GM23248 (cell line): ENCODE measurements around the gene PRKCA. TPM values are rescaled to one million over a fixed set of nuclear protein-coding genes. Genes with fewer than 3 reads are reported as not detected.

Source experiments
- DNase-seq: peaks from one replicate; pipeline ENCODE4 v3.0.0-alpha.2; 2015
- H2AFZ ChIP-seq: fragments of 200-600 bp; sonication (generic); 2 replicates; pipeline ENCODE4 v1.6.1; 2016; ENCODE audit warnings: antibody characterized with exemption
- H3F3A ChIP-seq: fragments of 200-600 bp; sonication (generic); 2 replicates; pipeline ENCODE4 v1.6.1; 2016; ENCODE audit warnings: mild to moderate bottlenecking, antibody characterized with exemption, mixed run types; ENCODE audit not compliant: insufficient read depth
- H3K27ac ChIP-seq: fragments of 200-600 bp; sonication (generic); 2 replicates; pipeline ENCODE4 v1.5.1; 2016; ENCODE audit warnings: mild to moderate bottlenecking
- H3K27me3 ChIP-seq: fragments of 200-600 bp; sonication (generic); replicated peaks from 2 replicates; pipeline ENCODE4 v1.6.1; 2016; ENCODE audit warnings: mild to moderate bottlenecking; ENCODE audit not compliant: insufficient read depth
- H3K36me3 ChIP-seq: fragments of 200-600 bp; sonication (generic); 2 replicates; pipeline ENCODE4 v1.6.1; 2016; ENCODE audit warnings: low read depth, mild to moderate bottlenecking
- H3K4me1 ChIP-seq: fragments of 200-600 bp; sonication (generic); 2 replicates; pipeline ENCODE4 v1.6.1; 2016; ENCODE audit warnings: mild to moderate bottlenecking; ENCODE audit not compliant: insufficient read depth
- H3K4me2 ChIP-seq: fragments of 200-600 bp; sonication (generic); one replicate; pipeline ENCODE4 v1.6.1; 2016; ENCODE audit warnings: mild to moderate bottlenecking; ENCODE audit not compliant: unreplicated experiment
- H3K4me3 ChIP-seq: fragments of 200-600 bp; sonication (generic); 2 replicates; pipeline ENCODE4 v1.5.1; 2016; ENCODE audit warnings: mild to moderate bottlenecking
- H3K79me2 ChIP-seq: fragments of 200-600 bp; sonication (generic); 2 replicates; pipeline ENCODE4 v1.6.1; 2016; ENCODE audit warnings: mild to moderate bottlenecking; ENCODE audit not compliant: insufficient read depth
- H3K9ac ChIP-seq: fragments of 200-600 bp; sonication (generic); 2 replicates; pipeline ENCODE4 v1.6.1; 2016; ENCODE audit warnings: mild to moderate bottlenecking
- H3K9me2 ChIP-seq: fragments of 200-600 bp; sonication (generic); 2 replicates; pipeline ENCODE4 v1.6.1; 2016; ENCODE audit warnings: mixed run types, mild to moderate bottlenecking, moderate library complexity; ENCODE audit not compliant: insufficient read depth
- H3K9me3 ChIP-seq: fragments of 200-600 bp; sonication (generic); one replicate; pipeline ENCODE4 v1.6.1; 2017; ENCODE audit warnings: low read depth
- H4K20me1 ChIP-seq: fragments of 200-600 bp; sonication (generic); 2 replicates; pipeline ENCODE4 v1.6.0; 2016; ENCODE audit not compliant: insufficient read depth
- EZH2 ChIP-seq: fragments of 200-600 bp; sonication (generic); IDR thresholded peaks from 2 replicates; pipeline ENCODE4 v1.6.1; 2018; ENCODE audit warnings: antibody characterized with exemption, mild to moderate bottlenecking; ENCODE audit not compliant: insufficient read depth, poor library complexity, severe bottlenecking
- EZH2phosphoT487 ChIP-seq: fragments of 200-600 bp; sonication (generic); IDR thresholded peaks from 2 replicates; pipeline ENCODE4 v1.6.1; 2018; ENCODE audit warnings: antibody characterized with exemption, moderate library complexity, mild to moderate bottlenecking, low read depth; ENCODE audit not compliant: insufficient read depth
- WGBS, 2 experiments: methylation state at CpG; one replicate each; pipeline ENCODE4 v1.1.6; 2015 to 2017; ENCODE audit warnings: low lambda C conversion rate in 2 of 2, low coverage in 1 of 2; ENCODE audit errors: missing lambda C conversion rate in 2 of 2; 5-methylcytosine and 5-hydroxymethylcytosine counted together
- in situ Hi-C: fragments of 300-500 bp; cut with MboI; formaldehyde crosslinking; loops from 2 replicates; pipeline ENCODE4 v1.15.0; 2020
- polyA plus RNA-seq: library from polyadenylated mRNA; unstranded; fragments of >200 nt; fragmentation: Nextera tagmentation; extraction: Ambion mirVana; gene quantifications from 2 replicates; pipeline ENCODE4 v1.2.1, GENCODE V29; 2016
- total RNA-seq: library from RNA; depleted of rRNA; stranded (reverse); fragments of >200 nt; shearing (Covaris generic); gene quantifications from 2 replicates; pipeline ENCODE4 v1.2.3, GENCODE V29; 2014

Gene PRKCA
- total and polyA plus RNA-seq, 2 experiments from 2014 or later = 17.3 to 28.5 TPM

DNA sequence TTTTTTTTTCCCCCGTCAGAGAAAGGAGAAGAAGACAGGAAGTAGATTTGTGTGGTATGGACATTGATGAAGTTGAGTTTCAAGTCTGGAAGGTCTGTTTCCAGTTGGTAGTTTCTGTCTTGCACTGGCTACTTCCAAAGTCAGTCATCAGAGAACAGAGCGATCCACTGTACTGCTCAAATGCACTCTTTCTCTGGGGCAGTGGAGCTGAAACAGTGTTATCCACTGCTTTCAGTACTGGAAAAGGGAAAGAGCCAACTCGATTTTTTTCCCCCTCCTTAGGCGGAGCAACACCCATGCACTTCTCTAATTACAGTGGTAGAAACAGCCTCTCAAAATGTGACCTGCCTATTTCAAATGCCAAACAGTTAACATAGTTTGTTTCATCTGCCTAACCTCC, 7.4 kb downstream of the PRKCA start:
- Histone ChIP-seq H3K4me3 (no peak overlapping the region), H3K9ac (no peak overlapping the region), H3K27me3 (no peaks in the 10 kb centered on the region), H3F3A (peaks cover 21% of the 10 kb centered on the region; the same call in 1 of the 2 replicates), H2AFZ (no peak overlapping the region), H3K9me2 (no peaks in the 10 kb centered on the region), H4K20me1 (no peaks in the 10 kb centered on the region), H3K27ac (no peak overlapping the region), H3K4me1 (peaks cover 23% of the 10 kb centered on the region), H3K9me3 (no peaks in the 10 kb centered on the region), H3K79me2 (peaks cover 100% of the 10 kb centered on the region), H3K4me2 (no peak overlapping the region), H3K36me3 (peaks cover 28% of the 10 kb centered on the region)
- no peak for DNase-seq
- TF ChIP-seq EZH2 (no peak), EZH2phosphoT487 (no peak)
- 80 to 86% methylated on average over 4 of the region's 4 CpGs for WGBS, 2 experiments
- in situ Hi-C loops = no loop called here

DNA sequence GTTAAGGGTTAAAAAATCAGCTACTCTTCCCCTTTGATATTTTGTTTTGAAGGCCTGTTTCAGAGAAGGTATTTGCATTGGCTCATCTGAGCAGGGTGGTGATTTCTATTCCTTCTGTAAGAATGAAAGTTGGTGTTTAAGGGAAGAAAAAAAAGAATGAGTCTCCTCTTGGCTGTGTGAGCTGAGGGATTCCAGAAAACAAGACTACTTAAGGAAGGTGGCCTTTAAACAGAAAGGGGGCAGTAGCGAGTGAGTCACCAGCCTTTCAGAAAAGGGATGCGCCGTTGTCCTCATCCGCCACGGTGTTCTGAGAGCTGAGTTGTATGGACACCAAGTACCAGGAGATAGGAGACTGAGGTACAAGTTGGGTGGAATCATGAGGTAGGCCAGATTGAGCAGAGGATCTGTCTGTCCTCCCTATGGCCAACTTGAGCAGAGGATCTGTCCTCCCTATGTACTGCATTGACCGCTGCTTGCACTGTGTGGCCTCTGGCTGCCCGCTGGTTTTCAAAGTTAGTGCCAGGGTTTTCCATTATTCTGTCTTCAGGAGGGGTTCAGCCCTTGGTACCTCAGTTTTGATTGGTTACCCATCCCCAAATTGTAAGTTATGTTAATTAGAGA, 8.2 kb downstream of the PRKCA start:
- Histone ChIP-seq H3K36me3 (peaks cover 24% of the 10 kb centered on the region), H3K27ac (no peak overlapping the region), H3F3A (peaks cover 21% of the 10 kb centered on the region; the same call in 1 of the 2 replicates), H2AFZ (no peak overlapping the region), H3K9me2 (no peaks in the 10 kb centered on the region), H4K20me1 (no peaks in the 10 kb centered on the region), H3K4me1 (peaks cover 14% of the 10 kb centered on the region), H3K9ac (no peak overlapping the region), H3K4me2 (no peak overlapping the region), H3K79me2 (peaks cover 99% of the 10 kb centered on the region), H3K27me3 (no peaks in the 10 kb centered on the region), H3K4me3 (no peak overlapping the region), H3K9me3 (no peaks in the 10 kb centered on the region)
- in situ Hi-C loops = no loop called here
- TF ChIP-seq EZH2 = no peak
- no peak for TF ChIP-seq EZH2phosphoT487
- DNase-seq = no peak
- 93 to 94% methylated on average over 7 of the region's 7 CpGs for WGBS, 2 experiments

- no peaks in the 10 kb centered on the region for H3K27me3 ChIP-seq
- peaks cover 93% of the 10 kb centered on the region for H3K79me2 ChIP-seq
- no peak overlapping the region for H2AFZ ChIP-seq
- no peak overlapping the region for H3K9ac ChIP-seq
- no peak overlapping the region for H3K4me3 ChIP-seq
- no peak for TF ChIP-seq EZH2phosphoT487
- no peak for TF ChIP-seq EZH2
- H3K27ac ChIP-seq = no peak overlapping the region
- H3K36me3 ChIP-seq = peaks cover 24% of the 10 kb centered on the region
- H4K20me1 ChIP-seq = no peaks in the 10 kb centered on the region
- no peak overlapping the region for H3K4me2 ChIP-seq
- DNase-seq = no peak
- no peaks in the 10 kb centered on the region for H3K9me2 ChIP-seq
- in situ Hi-C loops = no loop called here
- H3K9me3 ChIP-seq = no peaks in the 10 kb centered on the region
- 98% methylated on average over 8 of the region's 8 CpGs for WGBS, 2 experiments
- peaks cover 9% of the 10 kb centered on the region for H3K4me1 ChIP-seq
- peaks cover 11% of the 10 kb centered on the region for H3F3A ChIP-seq
These were observed 10.5 kb downstream of the PRKCA start for GRCh38 chr17:66312912-66313311.

- Histone ChIP-seq H3K79me2 (peaks cover 93% of the 10 kb centered on the region), H3K4me2 (no peak overlapping the region), H4K20me1 (no peaks in the 10 kb centered on the region), H3K36me3 (peaks cover 23% of the 10 kb centered on the region), H3K4me3 (no peak overlapping the region), H3F3A (peaks cover 13% of the 10 kb centered on the region), H3K4me1 (peaks cover 13% of the 10 kb centered on the region), H3K27ac (no peak overlapping the region), H3K9me2 (no peaks in the 10 kb centered on the region), H3K9ac (no peak overlapping the region), H3K9me3 (no peaks in the 10 kb centered on the region), H3K27me3 (no peaks in the 10 kb centered on the region), H2AFZ (no peak overlapping the region)
- no peak for DNase-seq
- in situ Hi-C loops = no loop called here
- TF ChIP-seq EZH2 = no peak
- TF ChIP-seq EZH2phosphoT487 = no peak
These were observed 10.9 kb downstream of the PRKCA start for GRCh38 chr17:66313325-66313724.
